Body of pancreas (tissue), 4 donors: ENCODE measurements around the gene CCDC78. TPM values are rescaled to one million over a fixed set of nuclear protein-coding genes. Genes with fewer than 3 reads are reported as not detected.

Experiments
- ATAC-seq: fragments of 150-250 bp; one replicate; pipeline ENCODE4 v1.9.1; 2016
- DNase-seq, 4 donors: peaks; one replicate each; pipeline ENCODE4 v3.0.0-alpha.2; 2019
- H3K27ac ChIP-seq, 4 donors: fragments of 200-600 bp; sonication (generic); 1 replicate in 3 of 4; 2 replicates in 1 of 4; pipeline versions ENCODE4 v1.5.1 to v1.6.1; 2016 to 2019; ENCODE audit warnings: mild to moderate bottlenecking in 1 of 4, mixed read lengths in 1 of 4, moderate library complexity in 1 of 4
- H3K27me3 ChIP-seq, 2 donors: fragments of 200-600 bp; sonication (generic); one replicate each; pipeline ENCODE4 v1.6.0; 2016; ENCODE audit warnings: mild to moderate bottlenecking in 1 of 2
- H3K36me3 ChIP-seq, 2 donors: fragments of 200-600 bp; sonication (generic); replicated peaks in 1 of 2; 2 replicates each; pipeline ENCODE4 v1.5.1; 2016; ENCODE audit warnings: low read depth in 2 of 2; ENCODE audit not compliant: insufficient read depth in 1 of 2
- H3K4me1 ChIP-seq: fragments of 200-600 bp; sonication (generic); one replicate; pipeline ENCODE4 v1.6.0; 2016
- H3K4me3 ChIP-seq, 2 donors: fragments of 200-600 bp; sonication (generic); 1 replicate in 1 of 2; 2 replicates in 1 of 2; pipeline ENCODE4 v1.5.1; 2016 to 2019
- H3K9me3 ChIP-seq, 3 donors: fragments of 200-600 bp; sonication (generic); 1 replicate in 2 of 3; 2 replicates in 1 of 3; pipeline ENCODE4 v1.5.1; 2016
- POLR2A ChIP-seq, 3 donors: fragments of 450-650 bp; IDR thresholded peaks; one replicate each; pipeline ENCODE4 v1.6.1; 2016; ENCODE audit warnings: antibody characterized with exemption in 3 of 3, mild to moderate bottlenecking in 2 of 3
- WGBS, 2 donors: methylation state at CpG; one replicate each; pipeline ENCODE4 v1.1.5; 2017; 5-methylcytosine and 5-hydroxymethylcytosine counted together
- intact Hi-C: fragments of 100-400 bp; cut with DNase I; formaldehyde crosslinking; loops from one replicate; pipeline ENCODE4 v1.15.1; 2023
- total RNA-seq, 2 donors: library from RNA; depleted of rRNA; stranded (reverse); fragments of >200 nt; gene quantifications; one replicate each; pipeline ENCODE4 v1.1.0, GENCODE V29; 2016
- TF ChIP-seq, protein P1 (sequence below), 7 experiments: fragments of 450-650 bp in 4 of 7; fragments of 200-600 bp in 3 of 7; sonication (generic) in 3 of 7; IDR thresholded peaks; one replicate each; pipeline ENCODE4 v1.5.1; 2016 to 2019; ENCODE audit warnings: antibody characterized with exemption in 7 of 7

Gene CCDC78
- total RNA-seq, 2 donors from 2014 or later: not detected

DNA sequence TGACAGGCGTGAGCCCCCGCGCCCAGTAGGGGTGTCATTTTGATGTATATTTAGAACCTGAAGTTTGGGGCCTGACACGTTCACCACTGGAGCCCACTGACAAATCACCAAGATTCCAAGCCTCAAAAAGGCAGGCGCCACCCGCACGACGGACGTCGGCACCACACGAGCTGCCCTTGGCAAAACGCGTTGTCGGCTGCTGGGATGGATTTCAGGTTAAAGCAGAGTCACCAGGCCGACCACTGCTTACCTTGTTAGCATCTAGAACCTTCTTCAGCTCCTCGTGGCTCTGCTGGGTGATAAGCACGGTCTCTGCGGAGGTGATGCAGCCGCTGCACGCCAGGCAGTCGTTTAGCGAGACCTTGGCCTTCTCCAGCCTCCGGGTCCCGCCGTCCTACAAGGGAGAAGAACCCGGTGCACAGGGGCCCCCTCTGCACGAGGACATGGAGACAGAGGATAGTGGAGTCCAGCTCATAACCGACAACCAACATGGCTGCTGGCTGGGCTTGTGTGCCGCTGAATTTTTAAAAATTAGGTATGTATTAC lies 10.8 kb upstream of the CCDC78 start:
- DNase-seq (no peak), ATAC-seq (no peak)
- H3K27ac ChIP-seq: no peak overlapping the region
- H3K4me3 ChIP-seq: no peak overlapping the region
- TF ChIP-seq, protein P1, sequence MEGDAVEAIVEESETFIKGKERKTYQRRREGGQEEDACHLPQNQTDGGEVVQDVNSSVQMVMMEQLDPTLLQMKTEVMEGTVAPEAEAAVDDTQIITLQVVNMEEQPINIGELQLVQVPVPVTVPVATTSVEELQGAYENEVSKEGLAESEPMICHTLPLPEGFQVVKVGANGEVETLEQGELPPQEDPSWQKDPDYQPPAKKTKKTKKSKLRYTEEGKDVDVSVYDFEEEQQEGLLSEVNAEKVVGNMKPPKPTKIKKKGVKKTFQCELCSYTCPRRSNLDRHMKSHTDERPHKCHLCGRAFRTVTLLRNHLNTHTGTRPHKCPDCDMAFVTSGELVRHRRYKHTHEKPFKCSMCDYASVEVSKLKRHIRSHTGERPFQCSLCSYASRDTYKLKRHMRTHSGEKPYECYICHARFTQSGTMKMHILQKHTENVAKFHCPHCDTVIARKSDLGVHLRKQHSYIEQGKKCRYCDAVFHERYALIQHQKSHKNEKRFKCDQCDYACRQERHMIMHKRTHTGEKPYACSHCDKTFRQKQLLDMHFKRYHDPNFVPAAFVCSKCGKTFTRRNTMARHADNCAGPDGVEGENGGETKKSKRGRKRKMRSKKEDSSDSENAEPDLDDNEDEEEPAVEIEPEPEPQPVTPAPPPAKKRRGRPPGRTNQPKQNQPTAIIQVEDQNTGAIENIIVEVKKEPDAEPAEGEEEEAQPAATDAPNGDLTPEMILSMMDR (IDR thresholded peaks at IDR 0.05): no peak
- no peak for TF ChIP-seq POLR2A (IDR thresholded peaks at IDR 0.05)
- 93 to 96% methylated on average over 19 to 29 of the region's 29 CpGs for WGBS, 2 donors
- no peaks in the 10 kb centered on the region for H3K9me3 ChIP-seq
- intact Hi-C loops: no loop called here
- H3K4me1 ChIP-seq: peaks cover 21% of the 10 kb centered on the region
- no peaks in the 10 kb centered on the region for H3K27me3 ChIP-seq
- peaks cover 5 to 13% of the 10 kb centered on the region in 2 donors for H3K36me3 ChIP-seq

DNA sequence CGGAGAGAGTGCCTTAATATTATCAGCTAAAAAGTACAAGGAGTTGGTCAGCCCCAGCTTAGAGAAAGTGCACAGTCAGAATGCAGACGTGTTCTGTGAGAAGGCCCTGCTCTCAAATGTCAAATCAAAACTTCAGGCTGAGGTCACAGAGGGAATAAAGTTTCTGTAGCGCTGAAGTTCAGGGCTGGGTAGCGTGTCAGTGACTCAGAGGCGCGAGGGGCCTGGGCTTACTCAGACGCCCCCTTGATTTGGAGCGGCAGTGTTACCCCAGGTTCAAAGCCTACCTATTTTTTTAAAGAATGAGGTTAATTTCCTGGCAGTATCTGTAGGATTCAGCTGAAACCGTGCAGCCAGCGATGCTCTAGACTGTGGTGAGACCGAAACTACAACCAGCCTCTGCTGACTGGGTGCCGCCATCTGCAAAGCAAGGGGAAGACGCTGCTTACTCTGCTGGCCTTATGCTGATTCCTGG lies 9.8 kb upstream of the CCDC78 start:
- Histone ChIP-seq H3K36me3 (peaks cover 5 to 15% of the 10 kb centered on the region in 2 donors), H3K27me3 (no peaks in the 10 kb centered on the region), H3K4me3 (no peak overlapping the region), H3K9me3 (no peaks in the 10 kb centered on the region), H3K27ac (no peak overlapping the region), H3K4me1 (peaks cover 12% of the 10 kb centered on the region)
- ATAC-seq: no peak
- TF ChIP-seq, protein P1 (IDR thresholded peaks at IDR 0.05): no peak
- no peak for TF ChIP-seq POLR2A (IDR thresholded peaks at IDR 0.05)
- no peak for DNase-seq
- intact Hi-C loops: no loop called here
- 88 to 91% methylated on average over 12 to 13 of the region's 13 CpGs for WGBS, 2 donors

DNA sequence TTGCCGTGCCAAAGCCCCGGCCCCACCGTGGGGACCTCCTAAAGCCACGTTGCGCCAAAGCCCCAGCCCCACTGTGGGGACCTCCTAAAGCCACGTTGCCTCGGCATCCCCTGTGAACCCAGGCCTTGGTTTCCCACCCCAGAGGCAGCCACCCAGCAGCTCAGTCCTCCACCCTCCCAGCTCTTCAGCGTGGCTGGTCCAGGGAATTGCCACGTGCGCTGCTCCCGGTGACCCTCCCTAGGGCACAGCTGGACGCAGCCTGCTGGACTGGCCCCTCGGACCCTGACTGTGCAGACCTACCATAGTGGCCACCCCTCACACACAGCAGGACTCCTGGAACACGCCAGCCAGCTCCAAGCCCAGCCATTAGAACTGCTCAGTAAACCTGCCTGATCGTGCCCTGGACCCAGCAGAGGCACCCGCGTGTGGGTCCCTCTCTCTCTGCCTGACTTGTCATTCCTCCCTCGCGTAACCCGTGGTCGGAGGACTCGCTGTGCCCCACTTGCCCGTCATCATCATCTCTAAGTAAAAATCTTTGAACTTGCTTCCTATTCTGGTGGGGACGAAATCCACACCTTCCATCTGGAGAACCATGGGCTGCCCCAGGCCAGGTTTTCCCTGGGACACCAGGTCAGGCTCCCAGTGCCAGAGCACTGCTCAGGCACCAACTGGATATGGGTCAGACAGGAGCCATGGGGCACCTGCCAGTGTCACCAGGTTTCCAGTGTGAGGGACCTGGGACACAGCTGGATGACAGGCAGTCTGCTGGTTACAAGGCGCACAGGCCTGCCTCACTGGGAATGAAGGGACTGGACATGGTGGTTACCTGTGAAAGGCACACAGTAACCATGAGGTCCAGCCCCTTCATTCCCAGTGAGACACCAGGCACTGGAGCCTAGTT lies 9.0 kb upstream of the CCDC78 start:
- peaks cover 11% of the 10 kb centered on the region for H3K4me1 ChIP-seq
- no peak overlapping the region for H3K27ac ChIP-seq
- H3K4me3 ChIP-seq: no peak overlapping the region
- ATAC-seq (no peak), DNase-seq (no peak)
- intact Hi-C loops: no loop called here
- no peak for TF ChIP-seq POLR2A (IDR thresholded peaks at IDR 0.05)
- TF ChIP-seq, protein P1 (IDR thresholded peaks at IDR 0.05): no peak
- 92 to 94% methylated on average over 11 to 25 of the region's 25 CpGs for WGBS, 2 donors
- H3K36me3 ChIP-seq: peaks cover 5 to 15% of the 10 kb centered on the region in 2 donors
- H3K27me3 ChIP-seq: no peaks in the 10 kb centered on the region
- H3K9me3 ChIP-seq: no peaks in the 10 kb centered on the region

DNA sequence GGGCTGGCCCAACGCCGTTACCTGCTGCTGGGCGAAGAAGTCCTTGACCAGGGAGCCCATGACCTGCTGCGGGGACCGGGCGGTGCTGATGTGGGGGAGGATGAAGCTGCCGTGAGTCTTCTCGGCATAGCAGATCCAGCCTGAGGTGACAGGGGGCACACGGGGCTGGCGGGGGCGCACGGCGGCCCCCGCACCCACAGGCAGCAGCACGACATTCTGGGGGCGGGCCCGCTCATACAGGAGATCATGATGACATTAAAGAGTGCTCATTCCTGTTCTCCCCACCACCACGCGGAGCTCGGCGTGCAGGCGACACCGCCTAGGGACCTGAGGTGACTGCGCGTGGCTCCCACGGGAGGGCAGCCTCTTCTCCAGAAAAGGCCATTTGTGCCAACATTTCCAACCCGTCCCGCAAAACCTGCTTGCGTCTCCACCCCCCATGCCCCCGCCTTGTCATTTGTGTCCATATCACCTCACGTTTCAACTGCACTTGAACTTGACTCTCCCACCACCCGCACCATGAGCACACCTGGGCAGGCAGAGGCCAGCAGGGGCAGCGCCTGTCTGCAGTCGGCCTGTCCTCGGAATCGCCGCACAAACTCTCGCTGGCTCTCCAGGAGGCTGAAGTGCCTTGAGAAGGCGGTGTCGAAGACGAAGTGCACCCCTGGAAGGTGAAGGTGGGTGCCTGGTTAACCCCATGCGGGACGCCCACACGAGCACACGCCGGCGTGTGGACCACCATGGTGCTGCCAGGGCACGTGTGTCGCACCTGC lies 8.2 kb upstream of the CCDC78 start:
- WGBS, 2 donors: 91 to 94% methylated on average over 21 to 43 of the region's 49 CpGs
- intact Hi-C loops: no loop called here
- no peak overlapping the region for H3K4me3 ChIP-seq
- DNase-seq (no peak), ATAC-seq (no peak)
- no peaks in the 10 kb centered on the region for H3K27me3 ChIP-seq
- peaks cover 5 to 15% of the 10 kb centered on the region in 2 donors for H3K36me3 ChIP-seq
- TF ChIP-seq, protein P1 (IDR thresholded peaks at IDR 0.05): no peak
- no peak for TF ChIP-seq POLR2A (IDR thresholded peaks at IDR 0.05)
- no peaks in the 10 kb centered on the region for H3K9me3 ChIP-seq
- no peak overlapping the region for H3K27ac ChIP-seq
- peaks cover 2% of the 10 kb centered on the region for H3K4me1 ChIP-seq
